BE2C (cell line): ENCODE results near the gene ATP10A.

Source experiments
- DNase-seq: peaks from one replicate; pipeline ENCODE4 v3.0.0-alpha.2; 2020
- H3K27me3 ChIP-seq: fragments of 250-450 bp; sonication (Bioruptor Pico); 2 replicates; pipeline ENCODE4 v1.5.1; 2020; ENCODE audit warnings: mild to moderate bottlenecking
- H3K36me3 ChIP-seq: fragments of 250-450 bp; sonication (Bioruptor Pico); 2 replicates; pipeline ENCODE4 v1.5.1; 2020; ENCODE audit warnings: mild to moderate bottlenecking
- H3K4me1 ChIP-seq: fragments of 250-450 bp; sonication (Bioruptor Pico); 2 replicates; pipeline ENCODE4 v1.5.1; 2020
- H3K4me3 ChIP-seq: 2 replicates; pipeline ENCODE4 v1.5.1; 2011; ENCODE audit warnings: low read depth, low read length
- H3K9me3 ChIP-seq: fragments of 250-450 bp; sonication (Bioruptor Pico); 2 replicates; pipeline ENCODE4 v1.5.1; 2020
- TF ChIP-seq, protein P1 (sequence below): IDR thresholded peaks from 2 replicates; pipeline ENCODE4 v1.5.1; 2012; ENCODE audit warnings: mild to moderate bottlenecking, low read depth, low read length

The ATP10A gene

DNA sequence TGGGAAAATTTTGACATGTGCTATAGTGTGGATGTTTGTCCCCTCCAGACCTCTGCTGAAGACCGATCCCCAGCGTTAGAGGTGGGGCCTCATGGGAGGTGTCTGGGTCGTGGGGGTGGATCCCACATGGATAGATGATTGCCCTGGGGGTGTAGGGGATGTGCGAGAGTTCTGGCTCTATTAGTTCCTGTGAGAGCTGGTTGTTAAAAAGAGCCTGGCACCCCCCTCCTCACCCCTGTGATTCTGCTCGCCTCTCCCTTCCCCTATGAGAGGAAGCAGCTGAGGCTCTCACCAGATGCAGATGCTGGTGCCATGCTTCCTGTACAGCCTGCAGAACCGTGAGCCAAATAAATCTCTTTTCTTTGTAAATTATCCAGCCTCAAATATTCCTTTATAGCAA, 67.4 kb downstream of the ATP10A start:
- TF ChIP-seq, protein P1, sequence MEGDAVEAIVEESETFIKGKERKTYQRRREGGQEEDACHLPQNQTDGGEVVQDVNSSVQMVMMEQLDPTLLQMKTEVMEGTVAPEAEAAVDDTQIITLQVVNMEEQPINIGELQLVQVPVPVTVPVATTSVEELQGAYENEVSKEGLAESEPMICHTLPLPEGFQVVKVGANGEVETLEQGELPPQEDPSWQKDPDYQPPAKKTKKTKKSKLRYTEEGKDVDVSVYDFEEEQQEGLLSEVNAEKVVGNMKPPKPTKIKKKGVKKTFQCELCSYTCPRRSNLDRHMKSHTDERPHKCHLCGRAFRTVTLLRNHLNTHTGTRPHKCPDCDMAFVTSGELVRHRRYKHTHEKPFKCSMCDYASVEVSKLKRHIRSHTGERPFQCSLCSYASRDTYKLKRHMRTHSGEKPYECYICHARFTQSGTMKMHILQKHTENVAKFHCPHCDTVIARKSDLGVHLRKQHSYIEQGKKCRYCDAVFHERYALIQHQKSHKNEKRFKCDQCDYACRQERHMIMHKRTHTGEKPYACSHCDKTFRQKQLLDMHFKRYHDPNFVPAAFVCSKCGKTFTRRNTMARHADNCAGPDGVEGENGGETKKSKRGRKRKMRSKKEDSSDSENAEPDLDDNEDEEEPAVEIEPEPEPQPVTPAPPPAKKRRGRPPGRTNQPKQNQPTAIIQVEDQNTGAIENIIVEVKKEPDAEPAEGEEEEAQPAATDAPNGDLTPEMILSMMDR: no peak
- no peak overlapping the region for H3K4me3 ChIP-seq
- no peaks in the 10 kb centered on the region for H3K36me3 ChIP-seq
- no peaks in the 10 kb centered on the region; the same call in 1 of the 2 replicates for H3K9me3 ChIP-seq
- DNase-seq: no peak
- H3K4me1 ChIP-seq: no peaks in the 10 kb centered on the region
- no peaks in the 10 kb centered on the region for H3K27me3 ChIP-seq

DNA sequence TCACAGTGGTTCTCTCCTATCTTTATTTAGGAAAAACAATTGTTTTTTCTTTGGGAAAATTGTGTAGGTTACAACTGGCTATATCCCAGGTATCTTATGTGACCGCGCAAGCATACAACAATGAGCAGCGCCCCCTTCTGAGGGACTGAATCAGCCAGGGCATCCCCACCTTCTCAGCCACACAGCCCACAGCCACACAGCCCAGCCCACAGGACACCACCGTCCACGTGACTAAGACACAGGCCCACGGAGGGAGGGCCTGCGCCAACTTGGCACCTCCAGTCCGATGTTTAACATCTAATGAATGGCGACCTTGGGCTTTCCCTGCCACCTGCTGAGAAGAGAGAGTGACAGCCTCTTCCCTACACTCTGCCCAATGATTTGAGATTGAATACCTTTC, 68.1 kb downstream of the ATP10A start:
- H3K36me3 ChIP-seq: no peaks in the 10 kb centered on the region
- no peaks in the 10 kb centered on the region for H3K27me3 ChIP-seq
- TF ChIP-seq, protein P1: no peak
- H3K4me3 ChIP-seq: no peak overlapping the region
- no peak for DNase-seq
- no peaks in the 10 kb centered on the region for H3K4me1 ChIP-seq
- no peaks in the 10 kb centered on the region; the same call in 1 of the 2 replicates for H3K9me3 ChIP-seq

DNA sequence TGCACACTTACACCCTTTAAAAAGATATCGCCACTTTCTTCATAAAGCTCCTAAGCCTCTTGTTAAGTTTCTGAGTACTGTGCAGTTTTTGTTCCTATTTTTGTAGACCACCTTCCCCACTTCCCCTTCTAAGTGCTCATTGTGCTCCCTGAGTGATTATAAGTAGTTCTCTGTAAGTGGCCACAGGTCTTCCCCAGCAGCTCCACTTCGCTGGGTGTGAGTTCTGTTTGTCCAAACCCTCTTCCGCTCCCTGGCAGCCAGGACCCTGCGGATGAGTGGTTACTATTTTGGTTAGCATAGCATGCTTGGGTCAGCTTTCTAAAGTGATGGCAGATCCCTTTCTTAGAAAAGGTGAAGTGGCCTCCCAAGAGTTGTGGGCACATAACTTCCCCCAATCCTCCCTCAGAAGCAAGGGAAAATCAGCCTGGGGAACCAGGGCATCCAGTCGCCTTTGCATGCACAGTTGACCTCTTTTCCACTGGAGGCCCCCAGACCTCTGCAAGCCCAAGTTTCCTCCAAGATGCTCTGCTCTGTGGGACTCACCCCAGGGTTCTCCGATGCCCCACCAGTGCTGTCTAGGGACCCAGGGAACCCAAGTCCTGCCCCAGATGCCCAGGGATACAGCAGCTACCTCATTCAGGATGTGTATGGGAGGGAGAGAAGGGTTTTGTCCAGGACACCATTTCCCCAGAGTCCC, 69.6 kb downstream of the ATP10A start:
- DNase-seq: no peak
- H3K36me3 ChIP-seq: no peaks in the 10 kb centered on the region
- TF ChIP-seq, protein P1: no peak
- no peaks in the 10 kb centered on the region for H3K27me3 ChIP-seq
- no peak overlapping the region for H3K4me3 ChIP-seq
- no peaks in the 10 kb centered on the region; the same call in 1 of the 2 replicates for H3K9me3 ChIP-seq
- no peaks in the 10 kb centered on the region for H3K4me1 ChIP-seq

DNA sequence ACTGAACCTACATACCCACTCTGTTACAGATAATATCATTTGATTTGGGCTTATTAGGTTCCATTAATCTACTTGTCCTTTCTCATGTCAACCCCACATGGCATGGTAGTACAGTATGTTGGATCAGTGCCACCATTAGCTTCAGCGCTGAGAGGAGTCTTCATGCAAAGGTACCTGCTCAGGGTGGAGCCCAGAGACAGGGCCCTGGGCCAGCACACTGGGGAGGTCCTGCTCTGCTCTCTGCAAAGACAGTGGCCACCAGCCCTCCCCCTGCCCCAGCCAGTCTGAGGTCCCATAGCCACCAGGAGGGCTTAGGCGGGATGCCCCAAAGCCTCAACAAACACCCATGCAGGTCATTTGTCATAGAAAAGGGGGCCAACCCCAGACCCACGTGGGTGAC, 71.0 kb downstream of the ATP10A start:
- TF ChIP-seq, protein P1: no peak
- Histone ChIP-seq H3K9me3 (no peaks in the 10 kb centered on the region; the same call in 1 of the 2 replicates), H3K36me3 (no peaks in the 10 kb centered on the region), H3K4me1 (no peaks in the 10 kb centered on the region), H3K27me3 (no peaks in the 10 kb centered on the region), H3K4me3 (no peak overlapping the region)
- no peak for DNase-seq

DNA sequence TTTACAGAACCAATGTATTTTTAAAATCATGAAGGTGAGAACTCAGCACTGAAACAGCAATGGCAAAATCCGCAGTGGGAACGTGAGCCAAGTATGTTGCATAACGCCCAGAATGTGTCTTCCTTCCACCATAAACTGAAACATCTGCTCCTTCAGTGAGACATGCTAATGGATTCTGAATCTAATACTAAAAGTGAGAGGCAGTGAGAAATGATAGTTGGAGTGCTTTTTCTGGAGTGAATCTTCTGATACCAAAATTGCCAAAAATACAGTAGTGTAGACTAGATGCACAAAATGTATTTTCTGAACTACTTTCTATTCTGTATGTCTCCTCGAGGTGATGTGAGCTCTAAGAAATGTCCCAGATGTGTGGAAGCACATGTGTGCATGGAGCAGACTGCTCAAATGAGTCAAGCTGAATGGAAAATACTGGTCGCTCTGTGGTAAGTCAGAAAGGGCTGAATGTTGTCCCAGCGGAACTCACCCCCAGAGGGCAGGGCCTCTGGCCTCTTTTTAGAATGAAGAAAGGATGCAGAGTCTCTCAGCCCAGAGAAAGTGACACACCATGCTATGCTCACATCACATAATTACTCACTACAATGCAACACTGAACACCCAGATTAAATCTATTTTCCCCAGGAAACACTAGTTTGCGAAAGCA, 73.0 kb downstream of the ATP10A start:
- Histone ChIP-seq H3K27me3 (no peaks in the 10 kb centered on the region), H3K36me3 (no peaks in the 10 kb centered on the region), H3K4me3 (no peak overlapping the region), H3K4me1 (no peaks in the 10 kb centered on the region), H3K9me3 (no peaks in the 10 kb centered on the region; the same call in 1 of the 2 replicates)
- DNase-seq: no peak
- TF ChIP-seq, protein P1: no peak

DNA sequence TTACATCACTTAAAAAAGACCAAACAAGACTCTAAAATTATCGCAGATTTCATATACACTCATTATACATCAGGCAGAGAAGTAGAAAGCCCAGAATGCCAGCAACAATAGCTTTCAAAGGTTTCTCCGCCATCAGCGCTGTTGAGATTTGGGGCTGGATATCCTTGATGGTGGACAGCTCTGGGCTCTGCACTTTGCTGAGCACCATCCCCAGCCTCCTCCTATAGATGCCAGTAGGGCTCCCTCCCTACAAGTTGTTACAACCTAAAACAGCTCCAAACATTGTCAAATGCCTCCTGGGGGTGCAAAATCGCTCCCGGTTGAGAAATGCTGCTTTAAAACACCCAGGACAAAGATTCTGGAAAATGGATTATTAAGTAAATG, 73.5 kb downstream of the ATP10A start:
- Histone ChIP-seq H3K4me1 (no peaks in the 10 kb centered on the region), H3K36me3 (no peaks in the 10 kb centered on the region), H3K27me3 (no peaks in the 10 kb centered on the region), H3K9me3 (no peaks in the 10 kb centered on the region; the same call in 1 of the 2 replicates), H3K4me3 (no peak overlapping the region)
- DNase-seq: no peak
- TF ChIP-seq, protein P1: no peak
